ENCODE measurements around the gene AIFM2.

DNA sequence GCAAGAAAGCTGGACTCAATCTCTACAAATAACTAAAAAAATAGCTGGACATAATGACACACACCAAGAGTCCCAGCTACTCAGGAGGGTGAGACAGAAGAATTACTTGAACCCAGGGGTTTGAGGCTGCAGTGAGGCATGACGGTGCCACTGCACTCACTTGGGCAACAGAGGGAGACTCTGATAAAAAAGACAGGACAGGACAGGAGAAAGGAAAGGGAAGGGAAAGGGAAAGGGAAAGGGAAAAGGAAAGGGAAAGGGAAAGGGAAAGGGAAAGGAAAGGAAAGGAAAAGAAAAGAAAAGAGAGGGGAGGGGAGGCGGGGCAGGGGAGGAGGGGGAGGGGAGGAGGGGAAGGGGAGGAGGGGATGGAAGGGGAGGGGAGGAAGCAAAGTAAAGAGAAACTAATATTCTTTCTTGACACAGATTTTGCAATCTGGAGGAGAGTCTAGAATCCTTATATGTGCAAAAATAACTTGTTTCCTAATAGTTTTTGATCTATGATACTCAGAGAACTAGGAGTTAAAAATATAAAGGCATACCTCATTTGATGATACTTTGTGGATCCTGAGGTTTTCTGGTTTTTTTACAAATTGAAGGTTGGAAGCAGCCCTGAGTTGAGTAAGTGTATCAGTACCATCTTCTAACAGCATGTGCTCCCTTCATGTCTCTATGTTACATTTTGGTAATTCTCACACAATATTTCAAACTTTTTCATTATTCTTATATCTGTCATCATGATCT lies 29.7 kb upstream of the AIFM2 start:
- TF ChIP-seq, protein P1, sequence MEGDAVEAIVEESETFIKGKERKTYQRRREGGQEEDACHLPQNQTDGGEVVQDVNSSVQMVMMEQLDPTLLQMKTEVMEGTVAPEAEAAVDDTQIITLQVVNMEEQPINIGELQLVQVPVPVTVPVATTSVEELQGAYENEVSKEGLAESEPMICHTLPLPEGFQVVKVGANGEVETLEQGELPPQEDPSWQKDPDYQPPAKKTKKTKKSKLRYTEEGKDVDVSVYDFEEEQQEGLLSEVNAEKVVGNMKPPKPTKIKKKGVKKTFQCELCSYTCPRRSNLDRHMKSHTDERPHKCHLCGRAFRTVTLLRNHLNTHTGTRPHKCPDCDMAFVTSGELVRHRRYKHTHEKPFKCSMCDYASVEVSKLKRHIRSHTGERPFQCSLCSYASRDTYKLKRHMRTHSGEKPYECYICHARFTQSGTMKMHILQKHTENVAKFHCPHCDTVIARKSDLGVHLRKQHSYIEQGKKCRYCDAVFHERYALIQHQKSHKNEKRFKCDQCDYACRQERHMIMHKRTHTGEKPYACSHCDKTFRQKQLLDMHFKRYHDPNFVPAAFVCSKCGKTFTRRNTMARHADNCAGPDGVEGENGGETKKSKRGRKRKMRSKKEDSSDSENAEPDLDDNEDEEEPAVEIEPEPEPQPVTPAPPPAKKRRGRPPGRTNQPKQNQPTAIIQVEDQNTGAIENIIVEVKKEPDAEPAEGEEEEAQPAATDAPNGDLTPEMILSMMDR (IDR thresholded peaks at IDR 0.05; ENCODE audit: extremely low read depth in 1 of 2, insufficient read depth in 1 of 2, low read depth in 1 of 2, low read length in 2 of 2): no peak
- TF ChIP-seq EZH2 (IDR thresholded peaks at IDR 0.05; ENCODE audit: borderline replicate concordance, low read depth, low read length, severe bottlenecking) (no peak), MYC (IDR thresholded peaks at IDR 0.05; ENCODE audit: low read depth, low read length) (no peak), POLR2A (IDR thresholded peaks at IDR 0.05; ENCODE audit: low read depth, low read length) (no peak), POLR2AphosphoS5 (IDR thresholded peaks at IDR 0.05; ENCODE audit: insufficient read depth, low read depth, low read length) (no peak)
- TF ChIP-seq, protein P2, sequence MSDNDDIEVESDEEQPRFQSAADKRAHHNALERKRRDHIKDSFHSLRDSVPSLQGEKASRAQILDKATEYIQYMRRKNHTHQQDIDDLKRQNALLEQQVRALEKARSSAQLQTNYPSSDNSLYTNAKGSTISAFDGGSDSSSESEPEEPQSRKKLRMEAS (IDR thresholded peaks at IDR 0.05; ENCODE audit: insufficient read depth, insufficient read length): no peak

All from endothelial cell of umbilical vein (primary cell).